RWPE2 (cell line): Measurements from ENCODE around the gene DAZAP1.
A peak's percentile ranks its signal among the peaks of the same experiment; 100 is the strongest.

Experiments used
- ATAC-seq: fragments of 200-7000 bp; cut with Tn5 transposase; 3 replicates; pipeline ENCODE4 v1.9.1; 2021; ENCODE audit warnings: low read depth
- DNase-seq: peaks from one replicate; pipeline ENCODE4 v3.0.0-alpha.2; 2020; ENCODE audit warnings: low spot score
- H3K27ac ChIP-seq: fragments of 450-650 bp; 2 replicates; pipeline ENCODE4 v1.5.1; 2017; ENCODE audit warnings: mild to moderate bottlenecking; ENCODE audit not compliant: poor library complexity, severe bottlenecking
- H3K27me3 ChIP-seq: fragments of 250-450 bp; sonication (Bioruptor Pico); 2 replicates; pipeline ENCODE4 v1.5.1; 2021; ENCODE audit warnings: mild to moderate bottlenecking, moderate library complexity; ENCODE audit not compliant: insufficient read depth, poor library complexity, severe bottlenecking
- H3K36me3 ChIP-seq: fragments of 250-450 bp; sonication (Bioruptor Pico); 2 replicates; pipeline ENCODE4 v1.5.1; 2020; ENCODE audit warnings: low read depth, mild to moderate bottlenecking, moderate library complexity
- H3K4me1 ChIP-seq: fragments of 250-450 bp; sonication (Bioruptor Pico); 2 replicates; pipeline ENCODE4 v1.5.1; 2021; ENCODE audit warnings: mild to moderate bottlenecking, moderate library complexity; ENCODE audit not compliant: insufficient read depth, poor library complexity, severe bottlenecking
- H3K4me3 ChIP-seq: fragments of 250-450 bp; sonication (Bioruptor Pico); 2 replicates; pipeline ENCODE4 v1.5.1; 2021; ENCODE audit warnings: mild to moderate bottlenecking, moderate library complexity; ENCODE audit not compliant: severe bottlenecking
- H3K9me3 ChIP-seq: fragments of 250-450 bp; sonication (Bioruptor Pico); 2 replicates; pipeline ENCODE4 v1.5.1; 2021; ENCODE audit warnings: mild to moderate bottlenecking, moderate library complexity; ENCODE audit not compliant: severe bottlenecking
- TF ChIP-seq, protein P1 (sequence below): fragments of 450-650 bp; IDR thresholded peaks from one replicate; pipeline ENCODE4 v1.5.1; 2017; ENCODE audit warnings: mild to moderate bottlenecking, moderate library complexity; ENCODE audit not compliant: poor library complexity, severe bottlenecking

Gene DAZAP1

DNA sequence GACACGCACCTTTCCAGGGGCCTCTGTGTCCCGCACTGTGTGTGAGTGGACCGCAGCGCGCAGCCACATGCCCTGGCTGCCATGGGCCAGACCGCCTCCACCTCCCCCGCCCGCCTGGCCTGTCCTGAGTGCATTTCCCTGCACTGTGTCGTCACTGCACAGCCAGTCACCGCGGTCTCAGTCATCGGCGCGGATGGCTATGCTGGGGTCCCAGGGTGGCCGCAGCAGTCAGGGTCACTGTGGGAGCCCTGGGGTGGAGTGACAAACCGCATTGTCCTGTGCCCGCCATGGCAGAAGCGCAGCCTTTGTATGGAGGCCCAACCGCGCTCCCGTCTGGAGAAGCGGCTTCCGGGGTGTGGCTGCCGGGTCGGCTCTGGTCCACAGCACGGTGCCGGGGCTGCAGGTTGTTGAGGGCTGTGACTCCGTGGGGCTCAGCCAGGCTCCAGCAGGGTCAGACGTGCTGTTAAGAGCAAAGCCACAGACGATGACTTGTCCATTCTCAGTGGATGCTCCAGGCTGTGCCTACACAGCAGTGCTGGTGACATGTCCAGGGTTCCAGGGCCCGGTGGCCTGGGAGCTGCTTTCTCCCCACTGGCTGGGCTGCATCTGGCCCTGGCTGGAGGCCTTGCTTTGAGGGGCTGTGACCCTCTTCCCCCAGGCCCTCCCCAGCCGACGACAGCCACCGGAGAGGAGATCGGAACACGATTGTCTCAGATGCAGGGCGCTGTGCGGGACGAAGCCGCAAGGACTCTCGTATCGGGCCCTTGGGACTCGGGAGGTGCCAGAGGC is 30.0 kb upstream of the DAZAP1 start:
- no peaks in the 10 kb centered on the region; the same call in 1 of the 2 replicates for H3K36me3 ChIP-seq
- H3K9me3 ChIP-seq, result no peaks in the 10 kb centered on the region
- TF ChIP-seq, protein P1, sequence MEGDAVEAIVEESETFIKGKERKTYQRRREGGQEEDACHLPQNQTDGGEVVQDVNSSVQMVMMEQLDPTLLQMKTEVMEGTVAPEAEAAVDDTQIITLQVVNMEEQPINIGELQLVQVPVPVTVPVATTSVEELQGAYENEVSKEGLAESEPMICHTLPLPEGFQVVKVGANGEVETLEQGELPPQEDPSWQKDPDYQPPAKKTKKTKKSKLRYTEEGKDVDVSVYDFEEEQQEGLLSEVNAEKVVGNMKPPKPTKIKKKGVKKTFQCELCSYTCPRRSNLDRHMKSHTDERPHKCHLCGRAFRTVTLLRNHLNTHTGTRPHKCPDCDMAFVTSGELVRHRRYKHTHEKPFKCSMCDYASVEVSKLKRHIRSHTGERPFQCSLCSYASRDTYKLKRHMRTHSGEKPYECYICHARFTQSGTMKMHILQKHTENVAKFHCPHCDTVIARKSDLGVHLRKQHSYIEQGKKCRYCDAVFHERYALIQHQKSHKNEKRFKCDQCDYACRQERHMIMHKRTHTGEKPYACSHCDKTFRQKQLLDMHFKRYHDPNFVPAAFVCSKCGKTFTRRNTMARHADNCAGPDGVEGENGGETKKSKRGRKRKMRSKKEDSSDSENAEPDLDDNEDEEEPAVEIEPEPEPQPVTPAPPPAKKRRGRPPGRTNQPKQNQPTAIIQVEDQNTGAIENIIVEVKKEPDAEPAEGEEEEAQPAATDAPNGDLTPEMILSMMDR, result no peak
- no peak overlapping the region for H3K27ac ChIP-seq
- ATAC-seq (no peak), DNase-seq (peak; percentile 45)
- no peaks in the 10 kb centered on the region for H3K27me3 ChIP-seq
- H3K4me1 ChIP-seq, result no peaks in the 10 kb centered on the region
- H3K4me3 ChIP-seq, result no peak overlapping the region

DNA sequence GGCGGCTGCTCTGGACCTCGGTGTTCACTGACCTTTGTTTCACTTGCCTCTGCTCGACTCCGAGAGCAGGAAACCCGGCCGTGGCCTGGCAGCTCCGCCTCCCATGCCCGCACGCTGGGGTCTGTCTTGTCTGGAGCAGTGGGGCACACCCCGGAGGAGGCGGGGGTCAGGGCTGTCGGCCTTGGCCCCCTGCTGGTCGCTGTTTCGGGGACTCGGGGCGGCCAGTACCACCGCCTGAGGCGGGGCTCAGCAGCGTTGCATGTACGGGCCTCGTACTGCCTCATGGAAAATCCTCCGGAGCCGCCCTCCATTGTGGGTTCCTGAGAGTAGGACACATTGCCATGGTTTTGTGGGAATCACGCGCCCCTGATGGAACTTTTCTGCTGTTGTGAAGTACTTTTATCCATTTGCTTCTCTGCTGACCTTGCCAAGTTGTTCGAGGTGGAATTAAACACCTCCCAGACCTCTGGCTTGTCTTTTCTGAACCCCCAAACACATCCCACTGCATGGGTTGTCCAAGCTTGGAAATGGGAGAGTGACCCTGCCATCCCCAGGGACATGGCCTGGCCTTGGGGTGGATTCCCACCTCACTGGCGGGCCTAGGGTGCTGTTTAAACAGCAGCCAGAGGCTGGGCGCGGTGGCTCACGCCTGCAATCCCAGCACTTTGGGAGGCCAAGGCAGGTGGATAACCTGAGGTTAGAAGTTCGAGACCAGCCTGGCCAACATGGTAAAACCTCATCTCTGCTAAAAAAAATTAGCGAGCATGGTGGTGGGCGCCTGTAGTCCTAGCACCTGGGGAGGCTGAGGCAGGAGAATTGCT is 29.2 kb upstream of the DAZAP1 start:
- Histone ChIP-seq H3K9me3 (no peaks in the 10 kb centered on the region), H3K36me3 (no peaks in the 10 kb centered on the region; the same call in 1 of the 2 replicates), H3K27me3 (no peaks in the 10 kb centered on the region), H3K27ac (no peak overlapping the region), H3K4me3 (no peak overlapping the region), H3K4me1 (no peaks in the 10 kb centered on the region)
- DNase-seq, result peak; percentile 49
- TF ChIP-seq, protein P1, result no peak
- no peak for ATAC-seq

DNA sequence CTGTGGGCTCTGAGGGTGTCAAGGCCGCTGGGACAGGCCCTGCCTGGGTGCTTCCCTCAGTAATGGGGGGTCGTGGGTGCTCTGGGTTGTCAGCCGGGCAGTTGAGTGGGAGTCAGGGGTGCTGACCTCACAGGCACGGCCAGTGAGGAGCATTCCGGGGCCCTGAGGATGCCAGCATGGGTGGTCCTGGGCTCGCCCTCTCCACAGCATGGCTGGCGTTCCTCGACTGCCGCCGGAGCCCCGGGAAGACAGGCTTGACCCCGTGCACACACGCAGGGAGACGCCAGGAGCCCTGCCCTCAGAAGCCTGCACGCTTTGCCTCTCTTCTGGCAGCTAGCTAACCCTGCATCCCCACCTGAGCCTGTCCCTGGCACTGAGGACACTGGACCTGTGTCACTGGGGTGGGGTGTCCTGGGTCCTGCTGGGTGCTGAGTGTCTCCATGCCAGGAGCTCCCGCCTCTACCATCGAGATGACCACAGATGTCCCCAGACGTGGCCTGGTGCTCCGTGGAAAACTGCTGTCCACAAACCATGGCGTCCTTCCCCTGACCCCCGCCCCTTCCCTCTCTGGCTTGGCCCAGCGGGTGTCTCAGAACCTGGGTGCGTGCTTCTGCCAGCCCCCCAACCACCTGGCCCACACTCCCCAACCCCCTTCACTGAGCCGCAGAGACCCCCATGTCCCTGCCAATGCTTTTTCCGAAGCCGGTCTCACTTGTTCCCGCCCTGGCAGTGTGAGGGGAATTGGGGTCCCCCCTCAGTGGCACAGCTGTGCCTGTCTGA is 28.1 kb upstream of the DAZAP1 start:
- H3K9me3 ChIP-seq, result no peaks in the 10 kb centered on the region
- no peaks in the 10 kb centered on the region for H3K36me3 ChIP-seq
- H3K4me1 ChIP-seq, result no peaks in the 10 kb centered on the region
- TF ChIP-seq, protein P1, result no peak
- ATAC-seq (no peak), DNase-seq (no peak)
- no peak overlapping the region for H3K27ac ChIP-seq
- H3K27me3 ChIP-seq, result no peaks in the 10 kb centered on the region
- no peak overlapping the region for H3K4me3 ChIP-seq

DNA sequence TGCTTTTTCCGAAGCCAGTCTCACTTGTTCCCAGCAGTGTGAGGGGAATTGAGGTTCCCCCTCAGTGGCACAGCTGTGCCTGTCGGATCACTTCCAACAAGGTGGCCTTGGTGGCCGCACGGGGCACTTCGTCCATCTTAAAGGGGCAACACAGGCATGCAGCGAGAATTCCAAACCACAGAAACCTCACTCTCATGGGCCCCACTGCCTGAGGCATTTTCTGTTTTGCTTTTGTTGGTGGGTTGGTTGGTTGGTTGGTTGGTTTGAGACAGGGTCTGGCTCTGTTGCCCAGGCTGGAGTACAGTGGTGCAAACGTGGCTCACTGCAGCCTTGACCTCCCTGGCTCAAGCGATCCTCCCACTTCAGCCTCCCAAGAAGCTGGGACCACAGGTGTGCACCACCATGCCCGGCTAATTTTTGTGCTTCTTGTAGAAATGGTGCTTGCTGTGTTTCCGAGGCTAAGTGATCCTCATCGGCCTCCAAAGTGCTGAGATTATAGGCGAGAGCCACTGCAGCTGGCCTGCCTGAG is 27.4 kb upstream of the DAZAP1 start:
- TF ChIP-seq, protein P1, result no peak
- Histone ChIP-seq H3K4me1 (no peaks in the 10 kb centered on the region), H3K27me3 (no peaks in the 10 kb centered on the region), H3K9me3 (no peaks in the 10 kb centered on the region), H3K27ac (no peak overlapping the region), H3K36me3 (no peaks in the 10 kb centered on the region), H3K4me3 (no peak overlapping the region)
- no peak for DNase-seq
- no peak for ATAC-seq
